Lung (tissue), 12 donors: ENCODE results near the gene CEP19. TPM values are rescaled to one million over a fixed set of nuclear protein-coding genes. Genes with fewer than 3 reads are reported as not detected.
"Not testable (repeated sequence)": the region's sequence is repeated elsewhere in the genome, so short reads cannot be mapped to it uniquely, and the experiment has no call there.

Experiments used
- ATAC-seq: fragments of 200-7000 bp; cut with Tn5 transposase; one replicate; pipeline ENCODE4 v1.9.1; 2020; ENCODE audit warnings: moderate number of reproducible peaks; ENCODE audit not compliant: insufficient read depth, low FRiP score
- DNase-seq, 3 donors: peaks; one replicate each; pipeline ENCODE4 v3.0.0-alpha.2; 2013 to 2017
- H3K27ac ChIP-seq, 2 donors: one replicate each; pipeline ENCODE4 v1.5.1; 2013; ENCODE audit warnings: mild to moderate bottlenecking in 2 of 2, moderate library complexity in 2 of 2, control low read depth in 1 of 2, inconsistent platforms in 1 of 2, low read depth in 1 of 2, low read length in 1 of 2
- H3K27me3 ChIP-seq, 3 donors: one replicate each; pipeline ENCODE4 v1.5.1; 2013; ENCODE audit warnings: low read length in 2 of 3; ENCODE audit not compliant: control insufficient read depth in 3 of 3, insufficient read depth in 3 of 3
- H3K36me3 ChIP-seq, 4 donors: one replicate each; pipeline ENCODE4 v1.5.1; 2013; ENCODE audit warnings: low read length in 4 of 4, mild to moderate bottlenecking in 1 of 4, moderate library complexity in 1 of 4; ENCODE audit not compliant: control insufficient read depth in 4 of 4, insufficient read depth in 4 of 4
- H3K4me1 ChIP-seq, 5 donors: one replicate each; pipeline ENCODE4 v1.5.1; 2013; ENCODE audit warnings: low read length in 5 of 5, mild to moderate bottlenecking in 2 of 5, moderate library complexity in 1 of 5; ENCODE audit not compliant: control insufficient read depth in 5 of 5, insufficient read depth in 5 of 5
- H3K4me3 ChIP-seq: one replicate; pipeline ENCODE4 v1.5.1; 2013; ENCODE audit warnings: mild to moderate bottlenecking, control low read depth, moderate library complexity
- H3K9ac ChIP-seq, 2 donors: one replicate each; pipeline ENCODE4 v1.5.1; 2013; ENCODE audit warnings: low read length in 2 of 2, control low read depth in 1 of 2; ENCODE audit not compliant: insufficient read depth in 1 of 2
- H3K9me3 ChIP-seq, 4 donors: one replicate each; pipeline ENCODE4 v1.5.1; 2013; ENCODE audit warnings: low read length in 3 of 4, mild to moderate bottlenecking in 1 of 4, moderate library complexity in 1 of 4; ENCODE audit not compliant: control insufficient read depth in 4 of 4, insufficient read depth in 3 of 4
- CTCF ChIP-seq: IDR thresholded peaks from 2 replicates; pipeline ENCODE4 v1.5.1; 2012; ENCODE audit warnings: mild to moderate bottlenecking; ENCODE audit errors: control extremely low read depth, extremely low read depth
- WGBS, 2 donors: extraction: QIAGEN DNeasy Blood & Tissue Kit; methylation state at CpG; one replicate each; pipeline ENCODE4 v1.1.7; 2013; 5-methylcytosine and 5-hydroxymethylcytosine counted together
- polyA plus RNA-seq, 2 donors: library from polyadenylated mRNA; stranded (reverse); fragments of 200-250 nt; gene quantifications; one replicate each; pipeline ENCODE4 v1.2.1, GENCODE V29; 2013
- total RNA-seq, 2 donors: library from RNA; depleted of rRNA in 1 of 2; stranded (reverse); fragments of >200 nt in 1 of 2; gene quantifications; one replicate each; pipeline ENCODE4 v1.2.1, GENCODE V29; 2014 to 2021
- donor health status: control.
- donor health status: control.
- donor health status: Bipolar disorder and iron deficiency.
- donor health status: healthy.
- donor health status: DM: yes; HTN: yes; CAD: no.

The CEP19 gene
- total and polyA plus RNA-seq, 4 donors = 0.93 to 4.3 (median 2.4) TPM

- Histone ChIP-seq H3K27me3 (no peaks in the 10 kb centered on the region), H3K9me3 (peaks cover 0 to 3% (median 1%) of the 10 kb centered on the region in 4 donors), H3K4me1 (peaks cover 0 to 2% (median 0%) of the 10 kb centered on the region in 5 donors), H3K9ac (no peak overlapping the region), H3K4me3 (no peak overlapping the region), H3K36me3 (peaks cover 0 to 11% (median under 1%) of the 10 kb centered on the region in 4 donors), H3K27ac (no peak overlapping the region)
- peak in 1 of 3 donors; percentile 32 for DNase-seq
- no peak for TF ChIP-seq CTCF
- ATAC-seq = no peak
- WGBS, 2 donors = 51 to 57% methylated on average over 9 of the region's 9 CpGs
Measured at GRCh38 chr3:196754091-196754981, 42.3 kb upstream of the CEP19 start.

GRCh38 chr3:196753201-196753600 is 41.2 kb upstream of the CEP19 start:
- no peak for TF ChIP-seq CTCF
- WGBS, 2 donors = 94 to 97% methylated on average over 8 of the region's 8 CpGs
- Histone ChIP-seq H3K4me3 (no peak overlapping the region), H3K36me3 (peaks cover 0 to 11% (median 2%) of the 10 kb centered on the region in 4 donors), H3K27ac (no peak overlapping the region), H3K4me1 (peaks cover 0 to 2% (median 0%) of the 10 kb centered on the region in 5 donors), H3K9ac (no peak overlapping the region), H3K27me3 (no peaks in the 10 kb centered on the region), H3K9me3 (peaks cover 0 to 3% (median 1%) of the 10 kb centered on the region in 4 donors)
- ATAC-seq (no peak), DNase-seq (no peak)

GRCh38 chr3:196749125-196749524 is 37.1 kb upstream of the CEP19 start:
- Histone ChIP-seq H3K4me1 (peaks cover 0 to 2% (median 0%) of the 10 kb centered on the region in 5 donors), H3K4me3 (no peak overlapping the region), H3K27ac (no peak overlapping the region), H3K9me3 (no peaks in the 10 kb centered on the region), H3K9ac (no peak overlapping the region), H3K27me3 (no peaks in the 10 kb centered on the region), H3K36me3 (peaks cover 0 to 7% (median 3%) of the 10 kb centered on the region in 4 donors)
- DNase-seq (no peak), ATAC-seq (no peak)
- TF ChIP-seq CTCF = no peak
- 57 to 76% methylated on average over 8 of the region's 8 CpGs for WGBS, 2 donors

GRCh38 chr3:196743569-196743968 is 31.5 kb upstream of the CEP19 start:
- H3K4me1 ChIP-seq = peaks cover 2 to 15% (median 9%) of the 10 kb centered on the region in 5 donors
- DNase-seq, ATAC-seq, H3K9ac ChIP-seq, H3K4me3 ChIP-seq, H3K27ac ChIP-seq, H3K9me3 ChIP-seq, H3K27me3 ChIP-seq, H3K36me3 ChIP-seq: not testable (repeated sequence)
- 91 to 96% methylated on average over 10 of the region's 10 CpGs for WGBS, 2 donors
